ENCODE data around the gene PDE1C.

The PDE1C gene

GRCh38 chr7:32044739-32045138 is 25.5 kb downstream of the PDE1C start:
- H3K36me3 ChIP-seq (ENCODE audit: insufficient read depth, low read length) = no peaks in the 10 kb centered on the region; the same call in 1 of the 2 replicates

GRCh38 chr7:32043688-32044087 is 26.5 kb downstream of the PDE1C start:
- H3K4me1 ChIP-seq (ENCODE audit: insufficient read depth, low read length) = peaks cover 9% of the 10 kb centered on the region; the same call in 1 of the 2 replicates
- H3K9ac ChIP-seq (ENCODE audit: low read depth, low read length) = no peak overlapping the region
- H3K36me3 ChIP-seq (ENCODE audit: insufficient read depth, low read length) = no peaks in the 10 kb centered on the region; the same call in 1 of the 2 replicates
- H3K9me3 ChIP-seq (ENCODE audit: control insufficient read depth, insufficient read depth, low read length) = no peaks in the 10 kb centered on the region

More at GRCh38 chr7:32044739-32045138, 25.5 kb downstream of the PDE1C start:
- peaks cover 9% of the 10 kb centered on the region; the same call in 1 of the 2 replicates for H3K4me1 ChIP-seq (ENCODE audit: insufficient read depth, low read length)
- no peaks in the 10 kb centered on the region for H3K9me3 ChIP-seq (ENCODE audit: control insufficient read depth, insufficient read depth, low read length)
- H3K9ac ChIP-seq (ENCODE audit: low read depth, low read length) = no peak overlapping the region

GRCh38 chr7:32042900-32043299 is 27.3 kb downstream of the PDE1C start:
- no peaks in the 10 kb centered on the region; the same call in 1 of the 2 replicates for H3K36me3 ChIP-seq (ENCODE audit: insufficient read depth, low read length)
- no peaks in the 10 kb centered on the region for H3K9me3 ChIP-seq (ENCODE audit: control insufficient read depth, insufficient read depth, low read length)
- no peak overlapping the region for H3K9ac ChIP-seq (ENCODE audit: low read depth, low read length)
- peaks cover 9% of the 10 kb centered on the region; the same call in 1 of the 2 replicates for H3K4me1 ChIP-seq (ENCODE audit: insufficient read depth, low read length)

- Histone ChIP-seq H3K9me3 (ENCODE audit: control insufficient read depth, insufficient read depth, low read length) (no peaks in the 10 kb centered on the region), H3K4me1 (ENCODE audit: insufficient read depth, low read length) (no peaks in the 10 kb centered on the region), H3K36me3 (ENCODE audit: insufficient read depth, low read length) (no peaks in the 10 kb centered on the region; the same call in 1 of the 2 replicates), H3K9ac (ENCODE audit: low read depth, low read length) (no peak overlapping the region)
Observed at GRCh38 chr7:32039000-32039756, 31.0 kb downstream of the PDE1C start.

GRCh38 chr7:32037650-32038198 is 32.5 kb downstream of the PDE1C start:
- Histone ChIP-seq H3K9me3 (ENCODE audit: control insufficient read depth, insufficient read depth, low read length) (no peaks in the 10 kb centered on the region), H3K9ac (ENCODE audit: low read depth, low read length) (no peak overlapping the region), H3K36me3 (ENCODE audit: insufficient read depth, low read length) (no peaks in the 10 kb centered on the region; the same call in 1 of the 2 replicates), H3K4me1 (ENCODE audit: insufficient read depth, low read length) (no peaks in the 10 kb centered on the region)

- Histone ChIP-seq H3K36me3 (ENCODE audit: insufficient read depth, low read length) (no peaks in the 10 kb centered on the region; the same call in 1 of the 2 replicates), H3K9me3 (ENCODE audit: control insufficient read depth, insufficient read depth, low read length) (no peaks in the 10 kb centered on the region), H3K4me1 (ENCODE audit: insufficient read depth, low read length) (no peaks in the 10 kb centered on the region), H3K9ac (ENCODE audit: low read depth, low read length) (no peak overlapping the region)
Observed at GRCh38 chr7:32036557-32036956, 33.6 kb downstream of the PDE1C start.

GRCh38 chr7:32034052-32034451 is 36.2 kb downstream of the PDE1C start:
- Histone ChIP-seq H3K9ac (ENCODE audit: low read depth, low read length) (no peak overlapping the region), H3K4me1 (ENCODE audit: insufficient read depth, low read length) (no peaks in the 10 kb centered on the region), H3K9me3 (ENCODE audit: control insufficient read depth, insufficient read depth, low read length) (no peaks in the 10 kb centered on the region)

GRCh38 chr7:32033006-32033405 is 37.2 kb downstream of the PDE1C start:
- Histone ChIP-seq H3K36me3 (ENCODE audit: insufficient read depth, low read length) (no peaks in the 10 kb centered on the region; the same call in 1 of the 2 replicates), H3K4me1 (ENCODE audit: insufficient read depth, low read length) (no peaks in the 10 kb centered on the region), H3K9ac (ENCODE audit: low read depth, low read length) (no peak overlapping the region), H3K9me3 (ENCODE audit: control insufficient read depth, insufficient read depth, low read length) (no peaks in the 10 kb centered on the region)

More at GRCh38 chr7:32034052-32034451, 36.2 kb downstream of the PDE1C start:
- no peaks in the 10 kb centered on the region; the same call in 1 of the 2 replicates for H3K36me3 ChIP-seq (ENCODE audit: insufficient read depth, low read length)

GRCh38 chr7:32032211-32032610 is 38.0 kb downstream of the PDE1C start:
- Histone ChIP-seq H3K36me3 (ENCODE audit: insufficient read depth, low read length) (no peaks in the 10 kb centered on the region; the same call in 1 of the 2 replicates), H3K9ac (ENCODE audit: low read depth, low read length) (no peak overlapping the region), H3K4me1 (ENCODE audit: insufficient read depth, low read length) (no peaks in the 10 kb centered on the region), H3K9me3 (ENCODE audit: control insufficient read depth, insufficient read depth, low read length) (no peaks in the 10 kb centered on the region)

GRCh38 chr7:32030904-32031692 is 39.1 kb downstream of the PDE1C start:
- no peaks in the 10 kb centered on the region; the same call in 1 of the 2 replicates for H3K36me3 ChIP-seq (ENCODE audit: insufficient read depth, low read length)

GRCh38 chr7:32026083-32026425 is 44.2 kb downstream of the PDE1C start:
- H3K9ac ChIP-seq (ENCODE audit: low read depth, low read length) = no peak overlapping the region
- no peaks in the 10 kb centered on the region for H3K9me3 ChIP-seq (ENCODE audit: control insufficient read depth, insufficient read depth, low read length)
- no peaks in the 10 kb centered on the region for H3K36me3 ChIP-seq (ENCODE audit: insufficient read depth, low read length)
- no peaks in the 10 kb centered on the region for H3K4me1 ChIP-seq (ENCODE audit: insufficient read depth, low read length)

More at GRCh38 chr7:32030904-32031692, 39.1 kb downstream of the PDE1C start:
- H3K4me1 ChIP-seq (ENCODE audit: insufficient read depth, low read length) = no peaks in the 10 kb centered on the region
- H3K9ac ChIP-seq (ENCODE audit: low read depth, low read length) = no peak overlapping the region
- H3K9me3 ChIP-seq (ENCODE audit: control insufficient read depth, insufficient read depth, low read length) = no peaks in the 10 kb centered on the region

- Histone ChIP-seq H3K4me1 (ENCODE audit: insufficient read depth, low read length) (no peaks in the 10 kb centered on the region), H3K9ac (ENCODE audit: low read depth, low read length) (no peak overlapping the region), H3K9me3 (ENCODE audit: control insufficient read depth, insufficient read depth, low read length) (no peaks in the 10 kb centered on the region), H3K36me3 (ENCODE audit: insufficient read depth, low read length) (no peaks in the 10 kb centered on the region)
Observed at GRCh38 chr7:32025381-32026082, 44.7 kb downstream of the PDE1C start.

- Histone ChIP-seq H3K9ac (ENCODE audit: low read depth, low read length) (no peak overlapping the region), H3K4me1 (ENCODE audit: insufficient read depth, low read length) (no peaks in the 10 kb centered on the region), H3K9me3 (ENCODE audit: control insufficient read depth, insufficient read depth, low read length) (no peaks in the 10 kb centered on the region), H3K36me3 (ENCODE audit: insufficient read depth, low read length) (no peaks in the 10 kb centered on the region)
Observed at GRCh38 chr7:32023376-32023775, 46.8 kb downstream of the PDE1C start.

- no peaks in the 10 kb centered on the region for H3K4me1 ChIP-seq (ENCODE audit: insufficient read depth, low read length)
- H3K36me3 ChIP-seq (ENCODE audit: insufficient read depth, low read length) = no peaks in the 10 kb centered on the region
- H3K9ac ChIP-seq (ENCODE audit: low read depth, low read length) = no peak overlapping the region
- no peaks in the 10 kb centered on the region for H3K9me3 ChIP-seq (ENCODE audit: control insufficient read depth, insufficient read depth, low read length)
Observed at GRCh38 chr7:32022966-32023365, 47.2 kb downstream of the PDE1C start.
